ENCODE data around the gene ZNRF1. TPM values are rescaled to one million over a fixed set of nuclear protein-coding genes. Genes with fewer than 3 reads are reported as not detected.

The ZNRF1 gene
- total RNA-seq, 1 experiment from 2014 or later: 48.2 TPM

GRCh38 chr16:75111961-75112733 lies 113.3 kb downstream of the ZNRF1 start:
- ATAC-seq: no peak

GRCh38 chr16:75112734-75113491 lies 114.1 kb downstream of the ZNRF1 start:
- Histone ChIP-seq H4K20me1 (ENCODE audit: insufficient read depth) (no peaks in the 10 kb centered on the region), H2AFZ (ENCODE audit: low read depth, low read length, poor library complexity, severe bottlenecking) (no peak overlapping the region), H3K36me3 (ENCODE audit: control insufficient read depth in 1 of 2, insufficient read depth in 2 of 2, low read length in 2 of 2) (no peaks in the 10 kb centered on the region), H3K4me1 (ENCODE audit: control insufficient read depth in 1 of 2, insufficient read depth in 2 of 2, low read length in 2 of 2) (peaks cover 40 to 53% of the 10 kb centered on the region in 2 experiments), H3K4me2 (ENCODE audit: low read length) (no peak overlapping the region), H3K9me2 (ENCODE audit: insufficient read depth) (no peaks in the 10 kb centered on the region), H3K9ac (ENCODE audit: low read length) (no peak overlapping the region), H3K9me3 (ENCODE audit: control insufficient read depth in 1 of 2, insufficient read depth in 1 of 2, low read depth in 1 of 2, low read length in 2 of 2) (no peaks in the 10 kb centered on the region), H3K4me3 (replicated peaks in 1 of 2; ENCODE audit: low read depth in 1 of 2, low read length in 2 of 2) (no peak overlapping the region), H3K79me2 (ENCODE audit: insufficient read depth, low read length) (no peaks in the 10 kb centered on the region), H3K27me3 (ENCODE audit: insufficient read depth, low read length) (no peaks in the 10 kb centered on the region), H3K27ac (ENCODE audit: low read depth, low read length) (no peak overlapping the region)
- intact Hi-C loops (cut with micrococcal nuclease): loop anchor here (10.0 kb wide), 1 partner anchor 298 kb away; no protein-coding TSS in a partner anchor
- ATAC-seq (no peak), DNase-seq (ENCODE audit: low read depth, low spot score) (no peak)
- ChIA-PET RAD21 (ENCODE audit: low non-redundant PET in 1 of 2, low total read pairs in 2 of 2, uncharacterized antibody in 2 of 2, unreplicated experiment in 2 of 2) (no interaction called here), POLR2A (interaction anchor here (0.6 to 3.1 kb wide), 2 partner anchors 114 to 337 kb away, joined by 3 to 19 read pairs; partner anchors contain the start of gene ZNRF1), CTCF (interaction anchor here (1.5 kb wide), 1 partner anchor 114 kb away, joined by 3 read pairs; the partner anchor contains the start of gene ZNRF1)
- BruUV-seq (replicated peaks): no TSS peak
- no peak for TF ChIP-seq YY1 (IDR thresholded peaks at IDR 0.05; ENCODE audit: extremely low read depth, insufficient replicate concordance, low read depth, low read length)
- TF ChIP-seq MAX (IDR thresholded peaks at IDR 0.05): no peak
- no peak for TF ChIP-seq POLR2A (IDR thresholded peaks at IDR 0.05; ENCODE audit: borderline replicate concordance, extremely low read depth, insufficient read depth, insufficient read length)
- no peak for TF ChIP-seq EZH2 (IDR thresholded peaks at IDR 0.05)
- no peak for TF ChIP-seq EGR1 (IDR thresholded peaks at IDR 0.05; ENCODE audit: low read depth)
- TF ChIP-seq CEBPB (IDR thresholded peaks at IDR 0.05; ENCODE audit: low read depth): no peak
- no peak for TF ChIP-seq SIN3A (IDR thresholded peaks at IDR 0.05; ENCODE audit: low read depth)
- no peak for TF ChIP-seq ZBTB33 (IDR thresholded peaks at IDR 0.05; ENCODE audit: extremely low read depth, insufficient replicate concordance, low read length)
- TF ChIP-seq TCF7L2 (IDR thresholded peaks at IDR 0.05; ENCODE audit: borderline replicate concordance, extremely low read depth, insufficient read depth, insufficient read length): no peak
- TF ChIP-seq SP1 (IDR thresholded peaks at IDR 0.05; ENCODE audit: low read depth): no peak
- no peak for TF ChIP-seq ZNF274 (IDR thresholded peaks at IDR 0.05; ENCODE audit: low read depth, low read length)
- no peak for TF ChIP-seq POLR2AphosphoS5 (IDR thresholded peaks at IDR 0.05; ENCODE audit: low read depth, low read length)
- no peak for TF ChIP-seq ELF1 (IDR thresholded peaks at IDR 0.05; ENCODE audit: borderline replicate concordance, low read depth)

More at GRCh38 chr16:75111961-75112733, 113.3 kb downstream of the ZNRF1 start:
- H4K20me1 ChIP-seq (ENCODE audit: insufficient read depth): no peaks in the 10 kb centered on the region
- no peak overlapping the region for H3K27ac ChIP-seq (ENCODE audit: low read depth, low read length)
- H3K36me3 ChIP-seq (ENCODE audit: control insufficient read depth in 1 of 2, insufficient read depth in 2 of 2, low read length in 2 of 2): no peaks in the 10 kb centered on the region
- ChIA-PET CTCF (interaction anchor here (1.0 to 4.4 kb wide), 13 partner anchors 8 to 294 kb away, joined by 3 to 116 read pairs (median 4); partner anchors contain the start of genes WDR59, ZFP1 and ZNRF1), POLR2A (interaction anchor here (0.6 to 3.1 kb wide), 4 partner anchors 99 to 338 kb away, joined by 3 to 19 read pairs (median 10); partner anchors contain the start of genes WDR59 and ZNRF1), RAD21 (ENCODE audit: low non-redundant PET in 1 of 2, low total read pairs in 2 of 2, uncharacterized antibody in 2 of 2, unreplicated experiment in 2 of 2) (interaction anchor here (0.5 to 1.7 kb wide), 6 partner anchors 13 to 249 kb away, joined by 3 to 10 read pairs (median 4); partner anchors contain the start of genes WDR59 (in 1 of the 2) and ZNRF1 (in 1 of the 2))
- no peaks in the 10 kb centered on the region for H3K27me3 ChIP-seq (ENCODE audit: insufficient read depth, low read length)
- DNase-seq (ENCODE audit: low read depth, low spot score): no peak
- no peaks in the 10 kb centered on the region for H3K9me3 ChIP-seq (ENCODE audit: control insufficient read depth in 1 of 2, insufficient read depth in 1 of 2, low read depth in 1 of 2, low read length in 2 of 2)
- no peak overlapping the region for H3K9ac ChIP-seq (ENCODE audit: low read length)
- no peak overlapping the region for H2AFZ ChIP-seq (ENCODE audit: low read depth, low read length, poor library complexity, severe bottlenecking)
- no peak overlapping the region for H3K4me3 ChIP-seq (replicated peaks in 1 of 2; ENCODE audit: low read depth in 1 of 2, low read length in 2 of 2)
- TF ChIP-seq MAX (IDR thresholded peaks at IDR 0.05) (no peak), POLR2A (IDR thresholded peaks at IDR 0.05; ENCODE audit: borderline replicate concordance, extremely low read depth, insufficient read depth, insufficient read length) (no peak)
- intact Hi-C loops (cut with micrococcal nuclease): loop anchor here (1.0 to 10.0 kb wide), 3 partner anchors 114 to 297 kb away; no protein-coding TSS in a partner anchor
- H3K4me2 ChIP-seq (ENCODE audit: low read length): peak overlapping the region; percentile 79; the same call in 1 of the 2 replicates
- no peaks in the 10 kb centered on the region for H3K9me2 ChIP-seq (ENCODE audit: insufficient read depth)
- H3K4me1 ChIP-seq (ENCODE audit: control insufficient read depth in 1 of 2, insufficient read depth in 2 of 2, low read length in 2 of 2): peaks cover 43 to 60% of the 10 kb centered on the region in 2 experiments
- H3K79me2 ChIP-seq (ENCODE audit: insufficient read depth, low read length): no peaks in the 10 kb centered on the region
- BruUV-seq (replicated peaks): no TSS peak
